DND-41 (cell line): Measurements from ENCODE around the gene STX16.

Experiments
- EZH2 ChIP-seq: IDR thresholded peaks from 3 replicates; pipeline ENCODE4 v1.6.1; 2012; ENCODE audit warnings: borderline replicate concordance, low read depth, mild to moderate bottlenecking, moderate library complexity, low read length, inconsistent platforms; ENCODE audit not compliant: severe bottlenecking
- TF ChIP-seq, protein P1 (sequence below): IDR thresholded peaks from 2 replicates; pipeline ENCODE4 v1.5.1; 2012; ENCODE audit warnings: borderline replicate concordance, low read length, moderate library complexity, mild to moderate bottlenecking; ENCODE audit not compliant: poor library complexity, severe bottlenecking; ENCODE audit errors: extremely low read depth

DNA sequence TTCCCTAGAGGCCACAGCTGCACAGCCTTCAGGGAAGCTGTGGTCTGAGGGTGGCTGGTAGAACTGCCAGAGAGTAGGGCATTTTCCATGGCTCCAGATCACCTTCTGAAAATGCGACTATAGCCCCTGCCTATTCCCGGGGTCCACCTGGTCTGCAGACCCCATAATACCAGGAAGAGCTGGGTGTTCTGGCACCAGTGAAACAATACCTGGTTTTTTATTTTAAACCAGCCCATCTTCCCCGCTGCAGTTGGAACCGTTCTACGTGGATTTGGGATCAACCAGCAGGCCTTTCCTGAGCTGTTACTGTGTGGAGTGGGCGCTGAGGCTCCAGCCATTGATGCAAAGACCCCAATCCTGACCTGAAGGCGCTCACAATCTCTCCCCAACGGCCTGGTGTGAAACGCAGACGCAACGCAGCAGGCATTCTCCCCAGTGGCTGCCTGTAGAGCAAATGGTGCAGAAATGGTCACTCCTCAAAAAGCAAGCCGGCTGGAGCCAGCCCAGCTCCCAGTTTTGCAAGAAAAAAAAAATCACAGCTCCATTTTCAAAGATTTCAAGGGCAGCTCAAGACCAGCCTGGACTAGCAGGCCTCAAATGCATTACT lies 52.8 kb downstream of the STX16 start:
- TF ChIP-seq EZH2 = no peak
- TF ChIP-seq, protein P1, sequence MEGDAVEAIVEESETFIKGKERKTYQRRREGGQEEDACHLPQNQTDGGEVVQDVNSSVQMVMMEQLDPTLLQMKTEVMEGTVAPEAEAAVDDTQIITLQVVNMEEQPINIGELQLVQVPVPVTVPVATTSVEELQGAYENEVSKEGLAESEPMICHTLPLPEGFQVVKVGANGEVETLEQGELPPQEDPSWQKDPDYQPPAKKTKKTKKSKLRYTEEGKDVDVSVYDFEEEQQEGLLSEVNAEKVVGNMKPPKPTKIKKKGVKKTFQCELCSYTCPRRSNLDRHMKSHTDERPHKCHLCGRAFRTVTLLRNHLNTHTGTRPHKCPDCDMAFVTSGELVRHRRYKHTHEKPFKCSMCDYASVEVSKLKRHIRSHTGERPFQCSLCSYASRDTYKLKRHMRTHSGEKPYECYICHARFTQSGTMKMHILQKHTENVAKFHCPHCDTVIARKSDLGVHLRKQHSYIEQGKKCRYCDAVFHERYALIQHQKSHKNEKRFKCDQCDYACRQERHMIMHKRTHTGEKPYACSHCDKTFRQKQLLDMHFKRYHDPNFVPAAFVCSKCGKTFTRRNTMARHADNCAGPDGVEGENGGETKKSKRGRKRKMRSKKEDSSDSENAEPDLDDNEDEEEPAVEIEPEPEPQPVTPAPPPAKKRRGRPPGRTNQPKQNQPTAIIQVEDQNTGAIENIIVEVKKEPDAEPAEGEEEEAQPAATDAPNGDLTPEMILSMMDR = no peak
